Measurements from ENCODE around the gene RNF222.

RNF222 gene

GRCh38 chr17:8408371-8408770, 10.7 kb upstream of the RNF222 start:
- no peaks in the 10 kb centered on the region for H3K9me3 ChIP-seq (ENCODE audit: insufficient read depth, low read length, severe bottlenecking)
- no peaks in the 10 kb centered on the region for H4K20me1 ChIP-seq (ENCODE audit: insufficient read depth, low read length)
- H3K4me3 ChIP-seq (ENCODE audit: low read depth in 1 of 2, low read length in 2 of 2), result no peak overlapping the region
- no peaks in the 10 kb centered on the region for H3K36me3 ChIP-seq (ENCODE audit: insufficient read depth, low read length)
- DNase-seq (no peak), ATAC-seq (ENCODE audit: insufficient read depth, low read depth) (no peak)
- TF ChIP-seq, protein P1, sequence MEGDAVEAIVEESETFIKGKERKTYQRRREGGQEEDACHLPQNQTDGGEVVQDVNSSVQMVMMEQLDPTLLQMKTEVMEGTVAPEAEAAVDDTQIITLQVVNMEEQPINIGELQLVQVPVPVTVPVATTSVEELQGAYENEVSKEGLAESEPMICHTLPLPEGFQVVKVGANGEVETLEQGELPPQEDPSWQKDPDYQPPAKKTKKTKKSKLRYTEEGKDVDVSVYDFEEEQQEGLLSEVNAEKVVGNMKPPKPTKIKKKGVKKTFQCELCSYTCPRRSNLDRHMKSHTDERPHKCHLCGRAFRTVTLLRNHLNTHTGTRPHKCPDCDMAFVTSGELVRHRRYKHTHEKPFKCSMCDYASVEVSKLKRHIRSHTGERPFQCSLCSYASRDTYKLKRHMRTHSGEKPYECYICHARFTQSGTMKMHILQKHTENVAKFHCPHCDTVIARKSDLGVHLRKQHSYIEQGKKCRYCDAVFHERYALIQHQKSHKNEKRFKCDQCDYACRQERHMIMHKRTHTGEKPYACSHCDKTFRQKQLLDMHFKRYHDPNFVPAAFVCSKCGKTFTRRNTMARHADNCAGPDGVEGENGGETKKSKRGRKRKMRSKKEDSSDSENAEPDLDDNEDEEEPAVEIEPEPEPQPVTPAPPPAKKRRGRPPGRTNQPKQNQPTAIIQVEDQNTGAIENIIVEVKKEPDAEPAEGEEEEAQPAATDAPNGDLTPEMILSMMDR (IDR thresholded peaks at IDR 0.05; ENCODE audit: borderline replicate concordance, extremely low read depth, low read length, poor library complexity, severe bottlenecking), result no peak
- TF ChIP-seq EZH2 (IDR thresholded peaks at IDR 0.05; ENCODE audit: borderline replicate concordance, low read depth, low read length, severe bottlenecking), result no peak
- no peak overlapping the region for H3K27ac ChIP-seq (ENCODE audit: low read length)
- H3K27me3 ChIP-seq (ENCODE audit: insufficient read depth, low read length, poor library complexity), result peaks cover 7% of the 10 kb centered on the region
- H3K79me2 ChIP-seq (ENCODE audit: insufficient read depth, low read length), result no peaks in the 10 kb centered on the region
- no peak overlapping the region for H2AFZ ChIP-seq (ENCODE audit: low read depth, low read length)
- no peak overlapping the region for H3K4me2 ChIP-seq (ENCODE audit: insufficient read depth, low read length)
- no peak overlapping the region for H3K9ac ChIP-seq (ENCODE audit: low read depth, low read length)
- peaks cover 7% of the 10 kb centered on the region for H3K4me1 ChIP-seq (ENCODE audit: insufficient read depth, low read length)

DNA sequence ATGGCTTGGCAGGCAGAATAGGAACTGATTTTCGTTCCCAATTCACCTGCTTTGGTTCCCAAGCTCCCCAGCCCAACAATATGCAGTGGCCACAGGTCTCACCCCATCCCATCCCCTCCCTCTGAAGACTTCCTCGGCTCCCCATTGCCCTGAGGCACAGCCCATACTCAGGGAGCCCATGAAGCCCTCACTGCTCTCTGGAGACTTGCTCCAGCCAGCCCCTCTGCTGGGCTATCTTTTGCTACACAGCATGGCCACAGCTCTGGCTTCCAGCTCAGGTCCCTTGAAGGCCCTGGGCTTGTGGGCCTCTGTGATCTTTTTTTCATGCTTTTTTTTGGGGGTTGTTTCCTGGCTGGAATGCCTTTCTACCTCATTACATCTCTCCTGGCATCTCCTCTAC, 8.5 kb upstream of the RNF222 start:
- Histone ChIP-seq H3K9me3 (ENCODE audit: insufficient read depth, low read length, severe bottlenecking) (no peaks in the 10 kb centered on the region), H3K4me1 (ENCODE audit: insufficient read depth, low read length) (peaks cover 7% of the 10 kb centered on the region)

GRCh38 chr17:8405499-8406016, 7.9 kb upstream of the RNF222 start:
- no peak overlapping the region for H3K4me3 ChIP-seq (ENCODE audit: low read depth in 1 of 2, low read length in 2 of 2)
- no peak for ATAC-seq (ENCODE audit: insufficient read depth, low read depth)
- H2AFZ ChIP-seq (ENCODE audit: low read depth, low read length), result no peak overlapping the region
- H3K79me2 ChIP-seq (ENCODE audit: insufficient read depth, low read length), result no peaks in the 10 kb centered on the region
- no peak overlapping the region for H3K4me2 ChIP-seq (ENCODE audit: insufficient read depth, low read length)
- TF ChIP-seq, protein P1 (IDR thresholded peaks at IDR 0.05; ENCODE audit: borderline replicate concordance, extremely low read depth, low read length, poor library complexity, severe bottlenecking), result no peak
- no peak for TF ChIP-seq EZH2 (IDR thresholded peaks at IDR 0.05; ENCODE audit: borderline replicate concordance, low read depth, low read length, severe bottlenecking)
- no peak overlapping the region for H3K27ac ChIP-seq (ENCODE audit: low read length)
- no peaks in the 10 kb centered on the region for H3K36me3 ChIP-seq (ENCODE audit: insufficient read depth, low read length)
- no peak for DNase-seq
- no peak overlapping the region for H3K9ac ChIP-seq (ENCODE audit: low read depth, low read length)
- peaks cover 6% of the 10 kb centered on the region for H3K4me1 ChIP-seq (ENCODE audit: insufficient read depth, low read length)
- H4K20me1 ChIP-seq (ENCODE audit: insufficient read depth, low read length), result no peaks in the 10 kb centered on the region
- no peaks in the 10 kb centered on the region for H3K27me3 ChIP-seq (ENCODE audit: insufficient read depth, low read length, poor library complexity)
- H3K9me3 ChIP-seq (ENCODE audit: insufficient read depth, low read length, severe bottlenecking), result no peaks in the 10 kb centered on the region

More for the DNA sequence above, 8.5 kb upstream of the RNF222 start:
- Histone ChIP-seq H3K79me2 (ENCODE audit: insufficient read depth, low read length) (no peaks in the 10 kb centered on the region), H3K9ac (ENCODE audit: low read depth, low read length) (no peak overlapping the region), H3K4me3 (ENCODE audit: low read depth in 1 of 2, low read length in 2 of 2) (no peak overlapping the region), H3K27me3 (ENCODE audit: insufficient read depth, low read length, poor library complexity) (no peaks in the 10 kb centered on the region), H4K20me1 (ENCODE audit: insufficient read depth, low read length) (no peaks in the 10 kb centered on the region), H2AFZ (ENCODE audit: low read depth, low read length) (no peak overlapping the region), H3K36me3 (ENCODE audit: insufficient read depth, low read length) (no peaks in the 10 kb centered on the region), H3K4me2 (ENCODE audit: insufficient read depth, low read length) (no peak overlapping the region), H3K27ac (ENCODE audit: low read length) (no peak overlapping the region)
- ATAC-seq (ENCODE audit: insufficient read depth, low read depth), result no peak
- TF ChIP-seq EZH2 (IDR thresholded peaks at IDR 0.05; ENCODE audit: borderline replicate concordance, low read depth, low read length, severe bottlenecking), result no peak
- TF ChIP-seq, protein P1 (IDR thresholded peaks at IDR 0.05; ENCODE audit: borderline replicate concordance, extremely low read depth, low read length, poor library complexity, severe bottlenecking), result no peak
- no peak for DNase-seq
